Stimulated activated CD4-positive, alpha-beta T cell treated with anti-CD3 and anti-CD28 coated beads, Interleukin-4, amount 100 ng/mL, for 4 hours (primary cell): ENCODE data around the gene SLC26A1.
"Not testable (repeated sequence)": the region's sequence is repeated elsewhere in the genome, so short reads cannot be mapped to it uniquely, and the experiment has no call there.

Source experiments
- DNase-seq, 2 experiments: peaks; one replicate each; pipeline ENCODE4 v3.0.0-alpha.2; 2020

SLC26A1 gene

GRCh38 chr4:1013225-1014073 lies 20.2 kb upstream of the SLC26A1 start:
- DNase-seq = no peak

GRCh38 chr4:1012034-1012739 lies 19.0 kb upstream of the SLC26A1 start:
- DNase-seq = peak; percentile 24 to 37

GRCh38 chr4:1011666-1012033 lies 18.4 kb upstream of the SLC26A1 start:
- no peak for DNase-seq

GRCh38 chr4:1011022-1011665 lies 17.9 kb upstream of the SLC26A1 start, which contains the start of gene FGFRL1:
Gene FGFRL1 (plus strand): TSS chr4:1011626. CDS start chr4:1012486, 860 bp downstream.
- peak; percentile 86 to 97 for DNase-seq

GRCh38 chr4:1010395-1011021 lies 17.3 kb upstream of the SLC26A1 start:
- DNase-seq = peak; percentile 49 to 66

GRCh38 chr4:1009542-1010394 lies 16.6 kb upstream of the SLC26A1 start:
- peak; percentile 60 to 79 for DNase-seq

GRCh38 chr4:1008840-1009541 lies 15.8 kb upstream of the SLC26A1 start:
- DNase-seq = peak; percentile 19 to 27

GRCh38 chr4:1006856-1007255 lies 13.7 kb upstream of the SLC26A1 start:
- DNase-seq = no peak

GRCh38 chr4:1004557-1005485 lies 11.6 kb upstream of the SLC26A1 start:
- DNase-seq = no peak

GRCh38 chr4:1004071-1004418 lies 10.8 kb upstream of the SLC26A1 start:
- no peak for DNase-seq

- DNase-seq = no peak
Measured at GRCh38 chr4:1003271-1004070, 10.3 kb upstream of the SLC26A1 start.

GRCh38 chr4:1002631-1003251 lies 9.5 kb upstream of the SLC26A1 start:
- no peak for DNase-seq

- no peak for DNase-seq
Measured at GRCh38 chr4:1002131-1002630, 9.0 kb upstream of the SLC26A1 start.

- no peak for DNase-seq
Measured at GRCh38 chr4:1001561-1002130, 8.4 kb upstream of the SLC26A1 start.

GRCh38 chr4:1000686-1001260 lies 7.6 kb upstream of the SLC26A1 start:
- no peak for DNase-seq

GRCh38 chr4:999882-1000425 lies 6.8 kb upstream of the SLC26A1 start:
- DNase-seq = no peak

- not testable (repeated sequence) for DNase-seq
Measured at GRCh38 chr4:999240-999863, 6.1 kb upstream of the SLC26A1 start.
